Stimulated activated naive CD4-positive, alpha-beta T cell (primary cell): ENCODE measurements around the gene EDAR.

ENCODE experiments used
- DNase-seq, 6 experiments: peaks; one replicate each; lab custom pipeline; 2025; lab: John Stamatoyannopoulos, UW

The EDAR gene

GRCh38 chr2:108923736-108924579 lies 65.1 kb downstream of the EDAR start:
- no peak for DNase-seq

- DNase-seq, result no peak
These were observed 65.9 kb downstream of the EDAR start for GRCh38 chr2:108923019-108923700.

DNA sequence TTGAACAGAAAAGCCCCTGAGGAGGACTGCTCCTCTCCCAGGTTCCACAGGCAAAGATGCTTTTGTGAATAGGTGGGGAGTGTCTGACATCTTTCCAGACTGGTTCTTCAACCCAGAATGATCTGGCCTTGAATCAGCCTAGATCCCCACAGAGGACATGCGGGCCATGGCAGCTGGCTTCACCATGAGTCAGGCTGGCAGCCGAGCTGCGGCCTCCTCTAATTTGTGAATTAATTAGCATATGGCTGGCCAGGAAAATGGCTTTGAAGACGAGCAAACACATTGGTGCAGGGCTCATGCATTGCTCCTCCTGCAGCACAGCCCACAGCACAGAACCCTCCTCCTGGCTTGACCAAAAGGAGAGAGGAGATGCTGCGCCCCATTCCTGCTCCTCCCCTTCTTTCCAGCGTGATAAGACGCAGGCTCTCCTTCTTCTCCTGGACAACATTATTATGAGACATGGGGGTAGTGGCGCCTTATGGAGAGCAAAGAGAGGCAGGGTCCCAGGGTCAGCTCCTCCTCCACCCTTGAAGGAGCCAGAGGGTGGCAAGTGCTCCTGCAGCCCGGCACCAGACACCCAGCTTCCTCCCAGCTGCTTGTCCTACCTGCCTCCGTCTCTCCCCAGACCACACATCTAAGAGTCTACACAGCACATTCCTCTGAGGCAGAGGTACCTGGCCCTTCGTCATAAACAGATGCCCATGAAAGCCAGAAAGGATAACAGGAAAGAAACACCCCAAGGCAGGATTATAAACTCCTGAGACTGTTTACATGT lies 66.7 kb downstream of the EDAR start:
- DNase-seq, result no peak

DNA sequence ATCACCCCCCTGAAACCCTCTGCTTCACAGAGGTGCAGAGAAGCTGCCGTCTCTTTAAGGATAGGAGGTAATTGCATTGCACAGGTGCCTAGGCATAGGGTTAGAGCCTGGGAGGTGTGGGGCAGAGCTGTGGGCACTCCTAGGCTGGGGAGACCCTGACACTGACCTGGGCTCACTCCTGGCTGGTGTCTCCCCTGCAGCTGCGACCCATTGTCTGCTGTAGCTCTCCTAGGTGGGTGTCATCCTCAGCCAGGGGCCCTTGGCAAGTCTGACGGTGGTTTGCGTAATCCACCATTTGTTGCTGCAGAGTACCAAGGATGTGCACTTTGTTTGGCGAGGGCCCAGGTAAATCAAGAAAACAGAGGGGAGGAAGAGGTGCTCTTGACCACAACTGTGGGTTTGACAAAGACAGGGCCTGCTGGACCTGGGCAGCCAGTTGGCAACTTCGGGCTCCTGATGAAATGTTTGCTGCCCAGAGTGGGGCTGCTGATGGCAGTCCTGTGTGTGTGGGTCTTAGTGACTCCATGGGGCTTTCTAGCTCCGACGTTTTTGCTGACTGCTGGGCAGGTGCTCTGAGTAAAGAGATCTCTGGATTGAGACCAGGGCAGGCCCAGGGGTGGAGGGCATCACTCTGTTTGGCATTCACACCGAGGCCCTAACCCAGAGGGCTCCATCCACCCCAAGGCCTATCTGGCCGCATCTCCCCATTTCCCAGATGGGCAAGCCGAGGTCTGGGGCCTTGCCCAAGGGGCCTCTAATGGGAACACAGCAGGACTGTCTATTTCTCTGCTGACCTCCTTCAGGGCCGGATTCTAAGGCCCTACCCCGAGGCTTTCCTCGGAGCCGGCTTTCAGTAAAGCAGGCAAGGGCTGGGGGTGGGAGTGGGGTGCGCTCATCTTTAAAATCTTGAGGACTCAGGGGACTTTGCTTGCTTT lies 67.7 kb downstream of the EDAR start:
- DNase-seq, result no peak

DNA sequence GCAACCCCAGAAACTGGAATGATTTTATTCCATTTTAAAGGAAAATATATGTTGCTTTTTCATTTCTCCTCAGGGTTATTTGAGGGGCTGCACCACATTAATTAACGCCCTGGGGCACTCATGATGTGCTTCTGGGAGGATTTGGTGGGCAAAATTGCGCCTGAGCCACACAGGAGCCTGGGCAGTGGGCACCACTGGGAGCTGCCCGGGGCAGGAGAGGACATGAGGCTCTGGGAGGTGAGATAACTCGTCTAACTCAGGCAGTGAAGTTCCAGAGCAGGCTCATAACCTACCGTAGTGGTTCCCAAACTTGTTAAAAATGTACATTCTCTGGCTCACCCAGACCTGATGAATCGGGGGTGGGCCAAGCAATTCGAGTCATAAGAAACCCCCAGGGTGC lies 68.3 kb downstream of the EDAR start:
- DNase-seq, result no peak

- no peak for DNase-seq
These were observed 69.2 kb downstream of the EDAR start for GRCh38 chr2:108919571-108920373.

DNA sequence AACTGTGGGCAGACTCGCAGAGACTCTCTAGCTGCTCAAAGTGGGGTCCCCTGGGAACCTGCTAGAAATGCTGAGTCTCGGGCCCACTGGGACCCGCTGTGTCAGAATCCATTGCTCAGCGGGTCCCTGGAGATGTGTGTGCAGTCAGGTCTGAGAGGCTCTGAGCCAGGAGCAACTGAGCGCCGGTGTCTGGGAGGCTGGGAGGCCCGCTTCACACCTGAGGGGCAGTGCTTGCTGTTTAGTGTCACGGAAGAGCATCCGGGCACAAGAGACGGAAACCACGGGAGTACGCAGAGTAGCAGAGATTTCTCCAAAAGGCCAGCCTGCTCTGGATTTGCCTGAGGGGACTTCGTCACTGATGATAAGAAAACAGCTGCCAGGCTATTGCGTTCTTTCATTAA lies 70.1 kb downstream of the EDAR start:
- no peak for DNase-seq

DNA sequence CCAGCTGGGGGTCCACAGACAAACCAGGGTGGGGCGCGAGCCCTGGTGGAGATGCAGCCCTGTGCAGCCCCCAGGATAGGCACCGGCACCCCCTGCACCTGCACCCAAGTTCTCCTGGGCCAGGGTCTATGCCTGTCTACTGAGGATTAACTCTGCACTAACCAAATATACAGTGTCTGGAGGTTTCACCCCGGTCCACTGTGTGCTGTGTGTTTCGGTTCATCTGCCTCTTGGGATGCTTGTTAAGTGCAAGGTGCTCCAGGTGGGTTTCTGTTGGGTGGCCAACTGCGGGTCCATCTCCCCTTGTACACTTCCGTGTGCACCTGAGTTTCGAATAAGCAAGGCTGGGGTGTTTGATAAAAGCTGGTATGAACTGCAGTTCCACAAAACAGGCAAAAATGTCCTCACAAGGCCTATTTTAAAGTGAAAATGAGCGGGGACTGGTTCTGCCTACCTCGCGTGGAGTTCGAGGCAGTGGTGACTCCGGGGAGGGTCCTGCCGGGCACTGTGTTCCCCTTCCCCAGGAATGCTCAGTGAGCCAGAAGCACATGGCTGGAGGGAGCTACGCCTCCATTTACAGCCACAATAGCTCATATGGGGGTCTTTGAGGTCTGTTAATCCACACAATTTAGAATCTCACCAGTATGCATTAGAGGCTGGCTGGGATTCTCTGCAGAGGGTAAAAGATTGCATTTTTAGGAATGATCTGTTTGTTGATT lies 70.7 kb downstream of the EDAR start:
- DNase-seq, result no peak

DNA sequence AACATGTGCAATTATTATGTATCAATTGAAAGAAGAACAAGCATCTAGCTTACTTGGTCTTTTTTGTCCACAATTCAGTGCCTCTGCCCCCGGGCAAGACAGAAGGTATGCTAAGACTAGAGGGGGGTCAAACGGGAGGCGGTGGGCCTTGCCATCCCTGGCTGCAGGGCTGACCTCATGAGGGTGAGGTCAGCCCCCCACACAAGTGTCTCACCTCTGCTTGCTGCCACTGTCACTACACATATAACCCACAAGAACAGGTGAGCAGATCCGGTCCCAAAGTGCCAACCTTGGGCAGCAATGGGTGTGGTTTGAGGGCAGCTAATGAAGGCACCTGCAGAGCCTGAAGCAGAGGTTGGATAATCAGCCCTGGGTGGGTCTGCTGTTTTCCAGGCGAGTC lies 71.5 kb downstream of the EDAR start:
- no peak for DNase-seq

DNA sequence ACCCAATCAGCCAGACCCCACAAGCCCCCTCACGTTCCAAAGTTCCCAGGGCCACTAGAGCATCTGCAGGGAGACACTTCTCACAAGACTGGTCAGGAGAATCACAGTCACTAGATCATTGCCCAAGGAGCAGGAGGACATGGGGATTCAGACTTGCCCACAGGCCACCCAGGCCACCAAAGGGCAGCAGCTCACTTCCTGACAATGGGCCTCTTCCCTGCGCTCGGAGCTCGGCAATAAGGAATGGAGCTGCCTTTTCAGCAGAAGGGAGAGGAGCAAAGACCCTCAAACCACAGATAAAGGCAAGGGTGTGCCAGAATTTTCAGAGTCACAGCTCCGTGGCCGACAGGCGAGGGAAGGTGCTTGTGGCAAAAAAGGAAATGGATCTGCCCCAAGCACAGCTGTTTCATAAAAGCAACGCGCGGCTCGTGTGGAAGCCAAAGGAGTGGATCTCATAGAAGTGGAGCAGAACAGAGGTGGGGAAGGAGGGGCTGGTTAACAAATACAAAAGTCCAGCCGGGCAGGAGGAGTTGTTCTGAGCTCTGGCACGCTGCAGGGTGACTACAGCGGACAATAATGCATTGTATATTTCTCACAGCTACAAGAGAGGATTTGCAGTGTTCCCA lies 72.1 kb downstream of the EDAR start:
- no peak for DNase-seq

GRCh38 chr2:108916122-108916795 lies 72.8 kb downstream of the EDAR start:
- DNase-seq, result no peak

- no peak for DNase-seq
These were observed 76.5 kb downstream of the EDAR start for GRCh38 chr2:108912629-108912902.

DNA sequence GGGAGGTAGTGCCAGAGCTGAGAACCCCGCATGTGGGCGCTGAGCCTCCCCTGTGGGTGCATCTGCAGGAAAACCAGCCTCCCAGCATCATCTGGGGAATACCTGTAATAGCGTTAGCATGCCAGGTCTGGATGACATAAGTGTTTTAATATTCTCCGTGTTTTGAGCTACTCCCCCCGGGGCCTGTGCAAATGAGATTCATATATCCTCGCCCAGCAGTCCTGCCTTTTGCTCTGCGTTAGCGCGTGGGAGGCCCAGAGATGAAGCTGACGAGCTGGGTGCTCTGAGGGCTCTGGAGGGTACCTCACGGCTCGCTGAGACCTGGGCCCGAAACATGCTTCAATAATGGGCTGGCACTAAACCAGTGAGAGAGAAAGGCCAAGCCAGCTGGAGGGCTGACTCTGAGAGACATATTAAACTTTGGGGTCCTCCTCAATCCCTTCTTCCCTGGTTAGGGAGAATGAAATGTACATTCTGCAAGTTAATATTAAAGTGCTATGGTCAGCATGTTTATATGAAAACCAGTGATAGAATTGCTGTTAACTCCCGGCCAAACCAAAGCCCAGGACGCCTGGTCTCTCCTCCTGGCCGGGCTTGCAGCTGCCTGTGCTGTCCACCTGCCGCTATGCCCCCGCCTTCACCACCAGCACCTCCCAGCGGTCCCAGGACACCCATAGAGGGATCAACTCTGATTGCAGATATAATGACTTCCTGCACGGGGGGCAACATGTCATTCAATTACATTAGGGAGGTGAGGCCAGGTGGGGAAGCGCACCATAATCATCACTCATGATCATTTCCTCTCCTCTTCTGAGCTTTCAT lies 77.0 kb downstream of the EDAR start:
- DNase-seq, result no peak

DNA sequence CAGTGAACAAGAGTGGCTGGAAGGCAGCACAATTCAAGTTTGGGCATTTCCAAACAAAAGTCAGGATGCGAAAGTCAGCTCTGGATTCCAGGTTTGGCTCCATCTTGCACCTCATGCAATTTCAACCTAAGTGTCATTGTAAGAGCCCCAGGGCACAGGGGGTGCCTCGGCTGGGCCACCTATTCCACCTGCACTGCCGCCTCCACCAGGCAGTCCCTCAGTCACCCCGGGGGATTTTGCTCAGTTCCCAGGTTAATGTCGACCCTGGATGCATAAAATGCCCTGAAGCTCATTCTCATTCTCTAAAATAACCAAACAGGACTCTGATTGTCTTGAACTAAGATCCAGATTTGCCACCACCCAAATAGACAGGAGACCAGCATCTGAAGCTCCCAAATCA lies 77.6 kb downstream of the EDAR start:
- DNase-seq, result no peak

- DNase-seq, result no peak
These were observed 78.3 kb downstream of the EDAR start for GRCh38 chr2:108910541-108911396.

DNA sequence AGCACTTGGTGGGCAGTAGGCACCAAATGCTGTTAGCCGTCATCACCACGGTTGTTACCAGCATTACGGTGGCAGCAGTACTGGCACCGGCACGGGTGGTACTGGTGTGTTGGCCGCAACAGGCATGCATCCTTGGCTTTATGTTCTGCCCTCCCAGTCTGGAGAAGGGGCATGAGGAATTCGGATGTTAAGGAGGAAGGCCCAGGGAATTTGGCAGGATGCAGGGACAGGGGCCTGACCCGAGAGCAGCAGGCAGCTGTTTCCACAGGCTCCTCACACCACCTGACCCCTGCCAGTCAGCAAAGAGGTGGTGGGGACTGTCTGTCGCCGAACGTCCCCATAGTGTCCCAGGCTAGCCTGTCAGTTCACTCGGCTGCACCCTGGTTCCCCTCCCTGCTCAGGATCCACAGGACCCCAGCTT lies 79.0 kb downstream of the EDAR start:
- DNase-seq, result no peak

DNA sequence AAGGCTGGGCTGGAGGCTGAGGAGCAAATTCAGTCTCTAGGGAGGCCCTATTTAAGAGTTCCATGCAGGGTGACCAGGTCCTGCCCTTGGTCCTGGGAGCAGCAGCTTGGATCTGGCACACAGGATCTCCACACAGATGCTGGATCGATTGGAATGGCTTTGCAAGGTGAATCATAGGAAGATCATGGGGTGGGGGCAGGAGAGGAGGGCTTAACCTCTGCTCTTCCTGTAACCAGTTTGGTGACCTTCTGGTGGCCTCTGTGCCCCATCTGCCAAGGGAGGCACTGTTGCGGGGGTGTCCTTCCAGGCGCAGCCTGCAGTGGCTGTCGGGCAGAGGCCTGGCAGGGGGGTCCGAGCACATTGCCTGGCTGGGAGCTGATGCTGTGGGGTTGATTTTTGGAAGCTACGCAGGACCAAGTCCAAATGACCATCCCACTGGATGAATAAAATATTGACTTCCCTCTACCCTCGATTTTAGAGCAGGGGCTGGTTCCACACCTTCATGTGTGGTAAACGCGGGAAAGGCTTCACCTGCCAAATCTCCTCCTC lies 79.7 kb downstream of the EDAR start:
- no peak for DNase-seq
